Liver (tissue), 9 donors: ENCODE results near the gene ANTXR2. TPM values are rescaled to one million over a fixed set of nuclear protein-coding genes. Genes with fewer than 3 reads are reported as not detected.

Experiments
- DNase-seq: peaks from one replicate; pipeline ENCODE4 v3.0.0-alpha.2; 2017; ENCODE audit warnings: low spot score
- H3K27ac ChIP-seq, 2 donors: one replicate each; pipeline ENCODE4 v1.7.0; 2013; ENCODE audit warnings: inconsistent platforms in 2 of 2, low read length in 2 of 2, control low read depth in 1 of 2, low read depth in 1 of 2, mild to moderate bottlenecking in 1 of 2
- H3K27me3 ChIP-seq, 4 donors: one replicate each; pipeline versions ENCODE4 v1.6.1 to v1.7.0; 2013; ENCODE audit warnings: low read length in 3 of 4, inconsistent platforms in 1 of 4, mild to moderate bottlenecking in 1 of 4, moderate library complexity in 1 of 4; ENCODE audit not compliant: control insufficient read depth in 4 of 4, insufficient read depth in 4 of 4
- H3K36me3 ChIP-seq, 4 donors: one replicate each; pipeline versions ENCODE4 v1.6.1 to v1.7.0; 2013; ENCODE audit warnings: low read length in 3 of 4, mild to moderate bottlenecking in 3 of 4, low read depth in 1 of 4, moderate library complexity in 1 of 4; ENCODE audit not compliant: control insufficient read depth in 4 of 4, insufficient read depth in 3 of 4
- H3K4me1 ChIP-seq, 4 donors: one replicate each; pipeline versions ENCODE4 v1.6.1 to v1.7.0; 2013; ENCODE audit warnings: low read length in 3 of 4, mild to moderate bottlenecking in 3 of 4, moderate library complexity in 1 of 4; ENCODE audit not compliant: control insufficient read depth in 4 of 4, insufficient read depth in 4 of 4
- H3K4me3 ChIP-seq, 3 donors: one replicate each; pipeline versions ENCODE4 v1.6.1 to v1.7.0; 2013; ENCODE audit warnings: low read length in 3 of 3, control low read depth in 1 of 3, low read depth in 1 of 3, mild to moderate bottlenecking in 1 of 3
- H3K9ac ChIP-seq, 2 donors: one replicate each; pipeline ENCODE4 v1.7.0; 2013; ENCODE audit warnings: low read length in 2 of 2, mild to moderate bottlenecking in 2 of 2, moderate library complexity in 2 of 2, control low read depth in 1 of 2, low read depth in 1 of 2
- H3K9me3 ChIP-seq, 4 donors: one replicate each; pipeline versions ENCODE4 v1.6.1 to v1.7.0; 2013; ENCODE audit warnings: low read length in 3 of 4; ENCODE audit not compliant: control insufficient read depth in 4 of 4
- EGR1 ChIP-seq, 2 donors: IDR thresholded peaks; 2 replicates each; pipeline ENCODE4 v1.6.1; 2016 to 2018; ENCODE audit warnings: antibody characterized with exemption in 2 of 2, low read depth in 2 of 2
- FOXA1 ChIP-seq: IDR thresholded peaks from 2 replicates; pipeline ENCODE4 v1.6.1; 2016; ENCODE audit warnings: antibody characterized with exemption
- FOXA2 ChIP-seq: IDR thresholded peaks from 2 replicates; pipeline ENCODE4 v1.6.1; 2016; ENCODE audit warnings: antibody characterized with exemption
- GABPA ChIP-seq, 2 donors: IDR thresholded peaks in 1 of 2; conservative IDR thresholded peaks in 1 of 2; 2 replicates each; pipeline ENCODE4 v1.6.1; 2016; ENCODE audit warnings: antibody characterized with exemption in 2 of 2, mild to moderate bottlenecking in 1 of 2, moderate library complexity in 1 of 2
- HNF4A ChIP-seq, 2 donors: conservative IDR thresholded peaks; 2 replicates each; pipeline ENCODE4 v1.6.1; 2016; ENCODE audit warnings: antibody characterized with exemption in 2 of 2, mild to moderate bottlenecking in 2 of 2
- HNF4G ChIP-seq: IDR thresholded peaks from 2 replicates; pipeline ENCODE4 v1.6.1; 2016; ENCODE audit warnings: antibody characterized with exemption
- JUND ChIP-seq, 2 donors: IDR thresholded peaks; 2 replicates each; pipeline ENCODE4 v1.6.1; 2016; ENCODE audit warnings: antibody characterized with exemption in 2 of 2
- NR2F2 ChIP-seq: IDR thresholded peaks from 2 replicates; pipeline ENCODE4 v1.6.1; 2016; ENCODE audit warnings: antibody characterized with exemption
- RAD21 ChIP-seq, 2 donors: IDR thresholded peaks; 2 replicates each; pipeline ENCODE4 v1.6.1; 2016; ENCODE audit warnings: antibody characterized with exemption in 2 of 2, mild to moderate bottlenecking in 2 of 2
- RXRA ChIP-seq, 2 donors: IDR thresholded peaks; 2 replicates each; pipeline ENCODE4 v1.6.1; 2017 to 2018; ENCODE audit warnings: antibody characterized with exemption in 2 of 2, mild to moderate bottlenecking in 1 of 2
- SP1 ChIP-seq: IDR thresholded peaks from 2 replicates; pipeline ENCODE4 v1.6.1; 2018; ENCODE audit warnings: antibody characterized with exemption, mild to moderate bottlenecking
- TAF1 ChIP-seq: conservative IDR thresholded peaks from 2 replicates; pipeline ENCODE4 v1.6.1; 2016; ENCODE audit warnings: antibody characterized with exemption, mild to moderate bottlenecking
- WGBS: extraction: QIAGEN DNeasy Blood & Tissue Kit; methylation state at CpG from one replicate; pipeline ENCODE4 v1.1.7; 2013; 5-methylcytosine and 5-hydroxymethylcytosine counted together
- polyA plus RNA-seq, 2 donors: library from polyadenylated mRNA; stranded (reverse) in 1 of 2; unstranded in 1 of 2; fragments of 200-250 nt in 1 of 2; fragments of >200 nt in 1 of 2; fragmentation: Nextera tagmentation in 1 of 2; extraction: Ambion mirVana in 1 of 2; gene quantifications; one replicate each; pipeline versions ENCODE4 v1.2.1 to v1.2.3, GENCODE V29; 2013 to 2015
- total RNA-seq, 2 donors: library from RNA; depleted of rRNA; stranded (reverse); fragments of >200 nt; gene quantifications; one replicate each; pipeline ENCODE4 v1.2.3, GENCODE V29; 2014
- TF ChIP-seq, protein P1 (sequence below): fragments of 150-350 bp; IDR thresholded peaks from 2 replicates; pipeline ENCODE4 v1.5.1; 2017; ENCODE audit warnings: improper control_type of control experiment, low read depth, low read length; ENCODE audit not compliant: missing input control
- TF ChIP-seq, protein P2 (sequence below): IDR thresholded peaks from 2 replicates; pipeline ENCODE4 v1.6.1; 2016; ENCODE audit warnings: antibody characterized with exemption
- TF ChIP-seq, protein P3 (sequence below): IDR thresholded peaks from 2 replicates; pipeline ENCODE4 v1.6.1; 2016; ENCODE audit warnings: antibody characterized with exemption
- TF ChIP-seq, protein P4 (sequence below): IDR thresholded peaks from 2 replicates; pipeline ENCODE4 v1.6.1; 2016; ENCODE audit warnings: antibody characterized with exemption
- TF ChIP-seq, protein P5 (sequence below): IDR thresholded peaks from 2 replicates; pipeline ENCODE4 v1.6.1; 2016; ENCODE audit warnings: antibody characterized with exemption, mild to moderate bottlenecking
- donor health status: healthy.
- donor health status: healthy.
- donor health status: healthy.
- donor health status: healthy.
- donor health status: healthy.

Gene ANTXR2
- total and polyA plus RNA-seq, 4 donors: 16.1 to 30.5 (median 21.3) TPM

DNA sequence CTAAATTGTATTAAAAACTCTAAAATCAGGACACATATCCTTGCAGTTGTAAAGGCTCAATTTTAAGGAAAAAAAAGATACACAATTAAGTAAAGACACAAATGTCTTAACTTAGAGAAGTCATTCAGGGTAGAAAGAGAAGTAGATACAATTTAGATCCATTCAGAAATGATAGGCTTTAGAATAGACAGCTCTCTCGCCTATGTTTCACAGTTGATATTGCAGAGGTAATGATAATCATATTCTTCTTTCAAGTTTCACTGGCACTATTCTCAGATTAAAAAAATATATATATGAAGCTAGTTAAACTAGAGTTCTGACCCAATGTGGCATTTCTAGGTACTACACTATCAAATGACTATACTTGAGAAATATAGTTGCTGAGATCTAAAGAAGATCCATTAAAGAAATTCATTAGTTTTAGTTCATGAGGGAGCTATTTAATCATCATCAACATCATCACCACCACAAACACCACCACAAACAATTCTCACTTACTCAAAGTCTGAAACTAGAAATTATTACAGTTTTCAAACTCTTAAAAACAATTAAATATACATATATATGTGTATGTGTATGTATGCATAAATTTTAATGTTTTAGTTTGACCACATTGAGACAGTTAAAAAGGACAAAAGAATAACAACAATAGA, 93.1 kb downstream of the ANTXR2 start:
- Histone ChIP-seq H3K27me3 (no peaks in the 10 kb centered on the region), H3K9ac (no peak overlapping the region), H3K27ac (no peak overlapping the region), H3K4me3 (no peak overlapping the region), H3K36me3 (peaks cover 2 to 35% (median 20%) of the 10 kb centered on the region in 4 donors), H3K4me1 (no peaks in the 10 kb centered on the region), H3K9me3 (no peaks in the 10 kb centered on the region)
- DNase-seq: no peak
- no peak for TF ChIP-seq FOXA2
- TF ChIP-seq, protein P1, sequence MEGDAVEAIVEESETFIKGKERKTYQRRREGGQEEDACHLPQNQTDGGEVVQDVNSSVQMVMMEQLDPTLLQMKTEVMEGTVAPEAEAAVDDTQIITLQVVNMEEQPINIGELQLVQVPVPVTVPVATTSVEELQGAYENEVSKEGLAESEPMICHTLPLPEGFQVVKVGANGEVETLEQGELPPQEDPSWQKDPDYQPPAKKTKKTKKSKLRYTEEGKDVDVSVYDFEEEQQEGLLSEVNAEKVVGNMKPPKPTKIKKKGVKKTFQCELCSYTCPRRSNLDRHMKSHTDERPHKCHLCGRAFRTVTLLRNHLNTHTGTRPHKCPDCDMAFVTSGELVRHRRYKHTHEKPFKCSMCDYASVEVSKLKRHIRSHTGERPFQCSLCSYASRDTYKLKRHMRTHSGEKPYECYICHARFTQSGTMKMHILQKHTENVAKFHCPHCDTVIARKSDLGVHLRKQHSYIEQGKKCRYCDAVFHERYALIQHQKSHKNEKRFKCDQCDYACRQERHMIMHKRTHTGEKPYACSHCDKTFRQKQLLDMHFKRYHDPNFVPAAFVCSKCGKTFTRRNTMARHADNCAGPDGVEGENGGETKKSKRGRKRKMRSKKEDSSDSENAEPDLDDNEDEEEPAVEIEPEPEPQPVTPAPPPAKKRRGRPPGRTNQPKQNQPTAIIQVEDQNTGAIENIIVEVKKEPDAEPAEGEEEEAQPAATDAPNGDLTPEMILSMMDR: no peak
- no peak for TF ChIP-seq HNF4A (conservative IDR thresholded peaks at IDR 0.05)
- TF ChIP-seq, protein P2, sequence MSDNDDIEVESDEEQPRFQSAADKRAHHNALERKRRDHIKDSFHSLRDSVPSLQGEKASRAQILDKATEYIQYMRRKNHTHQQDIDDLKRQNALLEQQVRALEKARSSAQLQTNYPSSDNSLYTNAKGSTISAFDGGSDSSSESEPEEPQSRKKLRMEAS: no peak
- TF ChIP-seq JUND (IDR thresholded peaks at IDR 0.05): no peak
- TF ChIP-seq, protein P3, sequence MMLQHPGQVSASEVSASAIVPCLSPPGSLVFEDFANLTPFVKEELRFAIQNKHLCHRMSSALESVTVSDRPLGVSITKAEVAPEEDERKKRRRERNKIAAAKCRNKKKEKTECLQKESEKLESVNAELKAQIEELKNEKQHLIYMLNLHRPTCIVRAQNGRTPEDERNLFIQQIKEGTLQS: no peak
- TF ChIP-seq EGR1 (IDR thresholded peaks at IDR 0.05; ENCODE audit: low read depth in 2 of 2): no peak
- no peak for TF ChIP-seq HNF4G
- TF ChIP-seq GABPA (IDR thresholded peaks at IDR 0.05 in 1 of 2, conservative IDR thresholded peaks at IDR 0.05 in 1 of 2): no peak
- TF ChIP-seq FOXA1: no peak
- TF ChIP-seq, protein P4, sequence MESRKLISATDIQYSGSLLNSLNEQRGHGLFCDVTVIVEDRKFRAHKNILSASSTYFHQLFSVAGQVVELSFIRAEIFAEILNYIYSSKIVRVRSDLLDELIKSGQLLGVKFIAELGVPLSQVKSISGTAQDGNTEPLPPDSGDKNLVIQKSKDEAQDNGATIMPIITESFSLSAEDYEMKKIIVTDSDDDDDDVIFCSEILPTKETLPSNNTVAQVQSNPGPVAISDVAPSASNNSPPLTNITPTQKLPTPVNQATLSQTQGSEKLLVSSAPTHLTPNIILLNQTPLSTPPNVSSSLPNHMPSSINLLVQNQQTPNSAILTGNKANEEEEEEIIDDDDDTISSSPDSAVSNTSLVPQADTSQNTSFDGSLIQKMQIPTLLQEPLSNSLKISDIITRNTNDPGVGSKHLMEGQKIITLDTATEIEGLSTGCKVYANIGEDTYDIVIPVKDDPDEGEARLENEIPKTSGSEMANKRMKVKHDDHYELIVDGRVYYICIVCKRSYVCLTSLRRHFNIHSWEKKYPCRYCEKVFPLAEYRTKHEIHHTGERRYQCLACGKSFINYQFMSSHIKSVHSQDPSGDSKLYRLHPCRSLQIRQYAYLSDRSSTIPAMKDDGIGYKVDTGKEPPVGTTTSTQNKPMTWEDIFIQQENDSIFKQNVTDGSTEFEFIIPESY: no peak
- no peak for TF ChIP-seq NR2F2
- TF ChIP-seq RXRA (IDR thresholded peaks at IDR 0.05): no peak
- no peak for TF ChIP-seq TAF1
- TF ChIP-seq SP1: no peak
- TF ChIP-seq, protein P5, sequence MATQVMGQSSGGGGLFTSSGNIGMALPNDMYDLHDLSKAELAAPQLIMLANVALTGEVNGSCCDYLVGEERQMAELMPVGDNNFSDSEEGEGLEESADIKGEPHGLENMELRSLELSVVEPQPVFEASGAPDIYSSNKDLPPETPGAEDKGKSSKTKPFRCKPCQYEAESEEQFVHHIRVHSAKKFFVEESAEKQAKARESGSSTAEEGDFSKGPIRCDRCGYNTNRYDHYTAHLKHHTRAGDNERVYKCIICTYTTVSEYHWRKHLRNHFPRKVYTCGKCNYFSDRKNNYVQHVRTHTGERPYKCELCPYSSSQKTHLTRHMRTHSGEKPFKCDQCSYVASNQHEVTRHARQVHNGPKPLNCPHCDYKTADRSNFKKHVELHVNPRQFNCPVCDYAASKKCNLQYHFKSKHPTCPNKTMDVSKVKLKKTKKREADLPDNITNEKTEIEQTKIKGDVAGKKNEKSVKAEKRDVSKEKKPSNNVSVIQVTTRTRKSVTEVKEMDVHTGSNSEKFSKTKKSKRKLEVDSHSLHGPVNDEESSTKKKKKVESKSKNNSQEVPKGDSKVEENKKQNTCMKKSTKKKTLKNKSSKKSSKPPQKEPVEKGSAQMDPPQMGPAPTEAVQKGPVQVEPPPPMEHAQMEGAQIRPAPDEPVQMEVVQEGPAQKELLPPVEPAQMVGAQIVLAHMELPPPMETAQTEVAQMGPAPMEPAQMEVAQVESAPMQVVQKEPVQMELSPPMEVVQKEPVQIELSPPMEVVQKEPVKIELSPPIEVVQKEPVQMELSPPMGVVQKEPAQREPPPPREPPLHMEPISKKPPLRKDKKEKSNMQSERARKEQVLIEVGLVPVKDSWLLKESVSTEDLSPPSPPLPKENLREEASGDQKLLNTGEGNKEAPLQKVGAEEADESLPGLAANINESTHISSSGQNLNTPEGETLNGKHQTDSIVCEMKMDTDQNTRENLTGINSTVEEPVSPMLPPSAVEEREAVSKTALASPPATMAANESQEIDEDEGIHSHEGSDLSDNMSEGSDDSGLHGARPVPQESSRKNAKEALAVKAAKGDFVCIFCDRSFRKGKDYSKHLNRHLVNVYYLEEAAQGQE: no peak
- TF ChIP-seq RAD21 (IDR thresholded peaks at IDR 0.05): no peak
- 98% methylated on average over 1 of the region's 1 CpG for WGBS
